ENCODE measurements around the gene SWT1. TPM values are rescaled to one million over a fixed set of nuclear protein-coding genes. Genes with fewer than 3 reads are reported as not detected.
A peak's percentile ranks its signal among the peaks of the same experiment; 100 is the strongest.

SWT1 gene
- total and polyA plus RNA-seq, 9 of the 15 experiments (the other 6 are each of a cell fraction or from before 2014, with no cell fraction given), result 1.5 to 3.4 (median 2.3) TPM

DNA sequence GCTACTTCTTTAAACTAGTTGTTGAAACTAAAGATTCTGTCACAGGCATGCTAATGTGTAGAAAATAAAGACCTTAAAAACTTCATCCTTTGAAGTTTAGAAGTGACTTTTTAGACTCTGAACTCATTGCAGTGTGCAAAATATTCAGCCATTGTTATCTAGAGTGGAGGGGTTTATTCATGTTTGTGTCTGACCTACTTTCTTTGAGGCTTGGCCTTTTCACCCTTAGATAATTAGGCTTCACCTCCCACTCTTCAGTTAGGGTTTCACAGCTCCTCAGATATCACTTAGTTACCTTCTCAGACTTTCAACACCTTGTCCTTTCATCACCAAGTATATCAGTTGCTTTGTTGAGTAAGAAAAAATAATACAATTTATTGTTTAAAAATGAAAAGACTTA, 84.2 kb downstream of the SWT1 start (continued):
- TF ChIP-seq, protein P1, sequence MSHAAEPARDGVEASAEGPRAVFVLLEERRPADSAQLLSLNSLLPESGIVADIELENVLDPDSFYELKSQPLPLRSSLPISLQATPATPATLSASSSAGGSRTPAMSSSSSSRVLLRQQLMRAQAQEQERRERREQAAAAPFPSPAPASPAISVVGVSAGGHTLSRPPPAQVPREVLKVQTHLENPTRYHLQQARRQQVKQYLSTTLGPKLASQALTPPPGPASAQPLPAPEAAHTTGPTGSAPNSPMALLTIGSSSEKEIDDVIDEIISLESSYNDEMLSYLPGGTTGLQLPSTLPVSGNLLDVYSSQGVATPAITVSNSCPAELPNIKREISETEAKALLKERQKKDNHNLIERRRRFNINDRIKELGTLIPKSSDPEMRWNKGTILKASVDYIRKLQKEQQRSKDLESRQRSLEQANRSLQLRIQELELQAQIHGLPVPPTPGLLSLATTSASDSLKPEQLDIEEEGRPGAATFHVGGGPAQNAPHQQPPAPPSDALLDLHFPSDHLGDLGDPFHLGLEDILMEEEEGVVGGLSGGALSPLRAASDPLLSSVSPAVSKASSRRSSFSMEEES (CRISPR knock-in tag; IDR thresholded peaks at IDR 0.05), result no peak
- TF ChIP-seq ZNF274 (IDR thresholded peaks at IDR 0.05; ENCODE audit: borderline replicate concordance, low read depth, low read length), result no peak
- TF ChIP-seq, protein P2, sequence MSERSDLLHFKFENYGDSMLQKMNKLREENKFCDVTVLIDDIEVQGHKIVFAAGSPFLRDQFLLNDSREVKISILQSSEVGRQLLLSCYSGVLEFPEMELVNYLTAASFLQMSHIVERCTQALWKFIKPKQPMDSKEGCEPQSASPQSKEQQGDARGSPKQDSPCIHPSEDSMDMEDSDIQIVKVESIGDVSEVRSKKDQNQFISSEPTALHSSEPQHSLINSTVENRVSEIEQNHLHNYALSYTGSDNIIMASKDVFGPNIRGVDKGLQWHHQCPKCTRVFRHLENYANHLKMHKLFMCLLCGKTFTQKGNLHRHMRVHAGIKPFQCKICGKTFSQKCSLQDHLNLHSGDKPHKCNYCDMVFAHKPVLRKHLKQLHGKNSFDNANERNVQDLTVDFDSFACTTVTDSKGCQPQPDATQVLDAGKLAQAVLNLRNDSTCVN (CRISPR knock-in tag; IDR thresholded peaks at IDR 0.05), result no peak
- TF ChIP-seq BRD4 (IDR thresholded peaks at IDR 0.05), result no peak
- TF ChIP-seq ZNF217 (CRISPR knock-in tag; IDR thresholded peaks at IDR 0.05), result no peak
- no peak for TF ChIP-seq ZNF3 (CRISPR knock-in tag; IDR thresholded peaks at IDR 0.05)
- TF ChIP-seq ZNF41 (CRISPR knock-in tag; conservative IDR thresholded peaks at IDR 0.05), result no peak
- TF ChIP-seq CBX2 (IDR thresholded peaks at IDR 0.05; ENCODE audit: insufficient read depth, low read length, poor library complexity, severe bottlenecking), result no peak
- peak; percentile 36 for TF ChIP-seq MEIS2 (IDR thresholded peaks at IDR 0.05; ENCODE audit: partially characterized antibody)
- TF ChIP-seq, protein P3, sequence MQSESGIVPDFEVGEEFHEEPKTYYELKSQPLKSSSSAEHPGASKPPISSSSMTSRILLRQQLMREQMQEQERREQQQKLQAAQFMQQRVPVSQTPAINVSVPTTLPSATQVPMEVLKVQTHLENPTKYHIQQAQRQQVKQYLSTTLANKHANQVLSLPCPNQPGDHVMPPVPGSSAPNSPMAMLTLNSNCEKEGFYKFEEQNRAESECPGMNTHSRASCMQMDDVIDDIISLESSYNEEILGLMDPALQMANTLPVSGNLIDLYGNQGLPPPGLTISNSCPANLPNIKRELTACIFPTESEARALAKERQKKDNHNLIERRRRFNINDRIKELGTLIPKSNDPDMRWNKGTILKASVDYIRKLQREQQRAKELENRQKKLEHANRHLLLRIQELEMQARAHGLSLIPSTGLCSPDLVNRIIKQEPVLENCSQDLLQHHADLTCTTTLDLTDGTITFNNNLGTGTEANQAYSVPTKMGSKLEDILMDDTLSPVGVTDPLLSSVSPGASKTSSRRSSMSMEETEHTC (IDR thresholded peaks at IDR 0.05), result no peak
- TF ChIP-seq CEBPB (tag; IDR thresholded peaks at IDR 0.05), result peak; percentile 16; the same call in 1 of the 2 replicates
- no peak for TF ChIP-seq TAF9B (IDR thresholded peaks at IDR 0.05; ENCODE audit: partially characterized antibody)
- TF ChIP-seq ZFP36 (IDR thresholded peaks at IDR 0.05; ENCODE audit: low read depth, low read length, partially characterized antibody), result no peak
- TF ChIP-seq EP300 (IDR thresholded peaks at IDR 0.05; ENCODE audit: low read length), result peak; percentile 15; the same call in 1 of the 2 replicates
- TF ChIP-seq CTBP1 (IDR thresholded peaks at IDR 0.05; ENCODE audit: borderline replicate concordance), result no peak
- no peak for TF ChIP-seq FOXA3 (CRISPR knock-in tag; conservative IDR thresholded peaks at IDR 0.05 in 1 of 2, IDR thresholded peaks at IDR 0.05 in 1 of 2)
- TF ChIP-seq THRAP3 (IDR thresholded peaks at IDR 0.05; ENCODE audit: borderline replicate concordance), result no peak
- TF ChIP-seq MYC (IDR thresholded peaks at IDR 0.05; ENCODE audit: low read depth, low read length), result no peak
- no peak for TF ChIP-seq MYC (CRISPR knock-in tag; IDR thresholded peaks at IDR 0.05; ENCODE audit: borderline replicate concordance, low read depth)
- TF ChIP-seq, protein P4, sequence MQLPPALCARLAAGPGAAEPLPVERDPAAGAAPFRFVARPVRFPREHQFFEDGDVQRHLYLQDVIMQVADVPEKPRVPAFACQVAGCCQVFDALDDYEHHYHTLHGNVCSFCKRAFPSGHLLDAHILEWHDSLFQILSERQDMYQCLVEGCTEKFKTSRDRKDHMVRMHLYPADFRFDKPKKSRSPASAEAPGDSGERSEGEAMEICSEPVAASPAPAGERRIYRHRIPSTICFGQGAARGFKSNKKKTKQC (CRISPR knock-in tag; IDR thresholded peaks at IDR 0.05), result no peak
- no peak for TF ChIP-seq ASH1L (IDR thresholded peaks at IDR 0.05; ENCODE audit: borderline replicate concordance, low read depth, partially characterized antibody)
- 0 out of 4 replicates have a peak, but pooled peaks of 1 of the 2 experiments have one; percentile 34 for TF ChIP-seq TBL1XR1 (IDR thresholded peaks at IDR 0.05; ENCODE audit: low read length in 2 of 2)
- TF ChIP-seq CCNT2 (IDR thresholded peaks at IDR 0.05; ENCODE audit: borderline replicate concordance, extremely low read depth, insufficient read length, low read depth, low read length), result no peak
- no peak; the same call in 1 of the 2 replicates for TF ChIP-seq SMAD4 (CRISPR knock-in tag; conservative IDR thresholded peaks at IDR 0.05)
- no peak for TF ChIP-seq MAFK (IDR thresholded peaks at IDR 0.05; ENCODE audit: low read length)
- no peak for TF ChIP-seq HMG20B (CRISPR knock-in tag; IDR thresholded peaks at IDR 0.05)
- no peak for TF ChIP-seq BMI1 (IDR thresholded peaks at IDR 0.05; ENCODE audit: low read length)
